Mesenchymal stem cell (in vitro differentiated cells and primary cell): ENCODE data around the gene ZG16B.
A peak's percentile ranks its signal among the peaks of the same experiment; 100 is the strongest.

Experiments used
- DNase-seq: peaks from one replicate; pipeline ENCODE4 v3.0.0-alpha.2; 2013
- H2AFZ ChIP-seq: one replicate; pipeline ENCODE4 v1.6.1; 2013; ENCODE audit warnings: low read depth, mild to moderate bottlenecking, control low read depth, inconsistent platforms, low read length, moderate library complexity
- H2AK5ac ChIP-seq: 2 replicates; pipeline ENCODE4 v1.6.1; 2013; ENCODE audit warnings: low read length, moderate library complexity, mild to moderate bottlenecking, inconsistent platforms; ENCODE audit not compliant: severe bottlenecking
- H2BK120ac ChIP-seq: one replicate; pipeline ENCODE4 v1.6.1; 2013; ENCODE audit warnings: low read depth, mild to moderate bottlenecking, inconsistent platforms, low read length, moderate library complexity
- H2BK12ac ChIP-seq, 2 experiments: one replicate each; pipeline ENCODE4 v1.6.1; 2013; ENCODE audit warnings: inconsistent platforms in 2 of 2, low read length in 2 of 2, mild to moderate bottlenecking in 2 of 2, moderate library complexity in 2 of 2, control low read depth in 1 of 2
- H2BK15ac ChIP-seq: one replicate; pipeline ENCODE4 v1.6.1; 2013; ENCODE audit warnings: mild to moderate bottlenecking, low read depth, inconsistent platforms; ENCODE audit not compliant: poor library complexity, severe bottlenecking
- H2BK5ac ChIP-seq: 2 replicates; pipeline ENCODE4 v1.6.1; 2013; ENCODE audit warnings: low read depth, mild to moderate bottlenecking, low read length, control low read depth, inconsistent platforms; ENCODE audit not compliant: poor library complexity, severe bottlenecking
- H3K14ac ChIP-seq, 2 experiments: one replicate each; pipeline ENCODE4 v1.6.1; 2013; ENCODE audit warnings: inconsistent platforms in 2 of 2, low read length in 2 of 2, control low read depth in 1 of 2, mild to moderate bottlenecking in 1 of 2, moderate library complexity in 1 of 2
- H3K18ac ChIP-seq, 2 experiments: one replicate each; pipeline ENCODE4 v1.6.1; 2013; ENCODE audit warnings: inconsistent platforms in 2 of 2, low read length in 2 of 2, control low read depth in 1 of 2, low read depth in 1 of 2, mild to moderate bottlenecking in 1 of 2
- H3K23ac ChIP-seq, 2 experiments: one replicate each; pipeline ENCODE4 v1.6.1; 2013; ENCODE audit warnings: inconsistent platforms in 2 of 2, low read length in 2 of 2, mild to moderate bottlenecking in 2 of 2, moderate library complexity in 2 of 2, control low read depth in 1 of 2
- H3K27ac ChIP-seq: 2 replicates; pipeline ENCODE4 v1.5.1; 2013; ENCODE audit warnings: mild to moderate bottlenecking, moderate library complexity, low read length, control low read depth, inconsistent platforms; ENCODE audit not compliant: poor library complexity, severe bottlenecking
- H3K27me3 ChIP-seq, 2 experiments: 2 replicates each; pipeline versions ENCODE4 v1.6.1 to v1.7.0; 2013; ENCODE audit warnings: low read length in 2 of 2, mild to moderate bottlenecking in 2 of 2, moderate library complexity in 2 of 2, control low read depth in 1 of 2, inconsistent platforms in 1 of 2; ENCODE audit not compliant: control insufficient read depth in 1 of 2, insufficient read depth in 1 of 2
- H3K36me3 ChIP-seq, 2 experiments: 2 replicates each; pipeline versions ENCODE4 v1.6.1 to v1.7.0; 2013; ENCODE audit warnings: low read length in 2 of 2, control low read depth in 1 of 2, inconsistent platforms in 1 of 2, low read depth in 1 of 2, mild to moderate bottlenecking in 1 of 2; ENCODE audit not compliant: insufficient read depth in 2 of 2, control insufficient read depth in 1 of 2
- H3K4ac ChIP-seq, 2 experiments: one replicate each; pipeline ENCODE4 v1.6.1; 2013; ENCODE audit warnings: inconsistent platforms in 2 of 2, low read length in 2 of 2, mild to moderate bottlenecking in 2 of 2, moderate library complexity in 2 of 2, control low read depth in 1 of 2, low read depth in 1 of 2
- H3K4me1 ChIP-seq: 2 replicates; pipeline ENCODE4 v1.6.1; 2013; ENCODE audit warnings: low read depth, low read length, control low read depth; ENCODE audit not compliant: control insufficient read depth, insufficient read depth
- H3K4me2 ChIP-seq: 2 replicates; pipeline ENCODE4 v1.6.1; 2013; ENCODE audit warnings: low read length, mild to moderate bottlenecking, inconsistent platforms; ENCODE audit not compliant: poor library complexity, severe bottlenecking
- H3K4me3 ChIP-seq, 2 experiments: 2 replicates each; pipeline versions ENCODE4 v1.5.1 to v1.7.0; 2013; ENCODE audit warnings: low read length in 2 of 2, mild to moderate bottlenecking in 2 of 2, control low read depth in 1 of 2, low read depth in 1 of 2; ENCODE audit not compliant: insufficient read depth in 1 of 2
- H3K79me1 ChIP-seq: replicated peaks from 2 replicates; pipeline ENCODE4 v1.6.1; 2013; ENCODE audit warnings: mild to moderate bottlenecking, control low read depth, low read length, inconsistent platforms; ENCODE audit not compliant: poor library complexity, severe bottlenecking
- H3K9ac ChIP-seq: 2 replicates; pipeline ENCODE4 v1.7.0; 2013; ENCODE audit warnings: mild to moderate bottlenecking, low read length, moderate library complexity
- H3K9me3 ChIP-seq: 2 replicates; pipeline ENCODE4 v1.7.0; 2013; ENCODE audit warnings: mild to moderate bottlenecking, low read length; ENCODE audit not compliant: control insufficient read depth
- H4K8ac ChIP-seq: one replicate; pipeline ENCODE4 v1.6.1; 2013; ENCODE audit warnings: inconsistent platforms, mild to moderate bottlenecking, low read length, moderate library complexity
- H4K91ac ChIP-seq: one replicate; pipeline ENCODE4 v1.6.1; 2013; ENCODE audit warnings: mild to moderate bottlenecking, low read length, inconsistent platforms
- WGBS: methylation state at CpG from one replicate; pipeline ENCODE4 v1.1.7; 2013; ENCODE audit warnings: mixed read lengths; 5-methylcytosine and 5-hydroxymethylcytosine counted together

The ZG16B gene

DNA sequence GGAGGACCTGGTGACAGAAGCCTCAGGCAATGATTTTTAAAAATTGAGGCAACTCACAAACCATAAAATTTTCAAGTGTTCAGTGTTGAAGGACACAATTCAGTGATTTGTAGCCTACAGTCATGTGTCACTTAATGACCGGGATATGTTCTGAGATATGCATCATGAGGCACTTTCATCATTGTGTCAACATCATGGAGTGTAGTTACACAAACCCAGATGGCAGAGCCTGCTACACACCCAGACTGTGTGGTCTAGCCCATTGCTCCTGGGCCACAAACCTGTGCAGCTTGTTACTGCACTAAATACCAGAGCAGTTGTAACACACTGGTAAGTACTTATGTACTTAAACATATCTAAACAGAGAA, 30.3 kb upstream of the ZG16B start:
- no peak overlapping the region for H2AFZ ChIP-seq
- no peak overlapping the region for H3K4me3 ChIP-seq
- H3K18ac ChIP-seq = no peak overlapping the region
- no peak overlapping the region for H4K91ac ChIP-seq
- no peak overlapping the region for H2BK120ac ChIP-seq
- peaks cover 12 to 27% of the 10 kb centered on the region in 2 experiments for H3K27me3 ChIP-seq
- no peak overlapping the region for H2BK15ac ChIP-seq
- no peak overlapping the region for H3K4me2 ChIP-seq
- H4K8ac ChIP-seq = no peak overlapping the region
- H3K23ac ChIP-seq = no peak overlapping the region
- H3K9ac ChIP-seq = no peak overlapping the region
- no peak overlapping the region for H2BK5ac ChIP-seq
- no peak overlapping the region for H3K4ac ChIP-seq
- no peak overlapping the region for H2BK12ac ChIP-seq
- peak; percentile 35 for DNase-seq
- WGBS = 60% methylated on average over 1 of the region's 1 CpG
- H3K4me1 ChIP-seq = no peaks in the 10 kb centered on the region
- H2AK5ac ChIP-seq = no peak overlapping the region
- H3K9me3 ChIP-seq = peaks cover 22% of the 10 kb centered on the region
- no peaks in the 10 kb centered on the region for H3K36me3 ChIP-seq
- H3K14ac ChIP-seq = no peak overlapping the region
- no peaks in the 10 kb centered on the region for H3K79me1 ChIP-seq
- H3K27ac ChIP-seq = no peak overlapping the region

GRCh38 chr16:2803545-2804195, 26.4 kb upstream of the ZG16B start:
- 33% methylated on average over 1 of the region's 3 CpGs for WGBS

DNA sequence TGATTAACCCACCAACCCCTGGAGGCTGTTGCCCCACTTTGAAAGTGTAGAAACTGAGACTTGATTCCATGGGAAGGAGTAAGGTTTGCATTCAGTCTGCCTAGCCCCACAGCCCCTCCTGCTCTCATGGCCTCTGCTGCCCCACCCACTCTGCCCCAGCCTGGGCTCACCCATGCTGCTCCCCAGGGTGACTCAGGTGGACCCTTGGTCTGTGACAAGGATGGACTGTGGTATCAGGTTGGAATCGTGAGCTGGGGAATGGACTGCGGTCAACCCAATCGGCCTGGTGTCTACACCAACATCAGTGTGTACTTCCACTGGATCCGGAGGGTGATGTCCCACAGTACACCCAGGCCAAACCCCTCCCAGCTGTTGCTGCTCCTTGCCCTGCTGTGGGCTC, 25.4 kb upstream of the ZG16B start:
- no peak for DNase-seq
- H4K91ac ChIP-seq = no peak overlapping the region
- H3K23ac ChIP-seq = no peak overlapping the region
- no peak overlapping the region for H2BK15ac ChIP-seq
- no peak overlapping the region for H3K27ac ChIP-seq
- H2AFZ ChIP-seq = no peak overlapping the region
- no peak overlapping the region for H3K14ac ChIP-seq
- H3K4me1 ChIP-seq = no peaks in the 10 kb centered on the region
- H3K4me3 ChIP-seq = no peak overlapping the region
- H2BK5ac ChIP-seq = no peak overlapping the region
- no peak overlapping the region for H3K18ac ChIP-seq
- H3K4ac ChIP-seq = no peak overlapping the region
- 97% methylated on average over 4 of the region's 4 CpGs for WGBS
- H3K9ac ChIP-seq = no peak overlapping the region
- peaks cover 42% of the 10 kb centered on the region for H3K9me3 ChIP-seq
- H4K8ac ChIP-seq = no peak overlapping the region
- no peak overlapping the region for H2BK12ac ChIP-seq
- no peak overlapping the region for H3K4me2 ChIP-seq
- H2AK5ac ChIP-seq = no peak overlapping the region
- H3K79me1 ChIP-seq = no peaks in the 10 kb centered on the region
- no peak overlapping the region for H2BK120ac ChIP-seq
- H3K27me3 ChIP-seq = peaks cover 13 to 50% of the 10 kb centered on the region in 2 experiments
- no peaks in the 10 kb centered on the region for H3K36me3 ChIP-seq

More at GRCh38 chr16:2803545-2804195, 26.4 kb upstream of the ZG16B start:
- H3K9me3 ChIP-seq = peaks cover 38% of the 10 kb centered on the region
- peaks cover 13 to 52% of the 10 kb centered on the region in 2 experiments for H3K27me3 ChIP-seq
- H3K4me2 ChIP-seq = no peak overlapping the region
- H3K9ac ChIP-seq = no peak overlapping the region
- H3K27ac ChIP-seq = no peak overlapping the region
- H2BK15ac ChIP-seq = no peak overlapping the region
- no peaks in the 10 kb centered on the region for H3K79me1 ChIP-seq
- no peak overlapping the region for H3K4ac ChIP-seq
- no peak overlapping the region for H4K91ac ChIP-seq
- no peaks in the 10 kb centered on the region for H3K36me3 ChIP-seq
- H3K23ac ChIP-seq = no peak overlapping the region
- H3K18ac ChIP-seq = no peak overlapping the region
- no peak overlapping the region for H3K14ac ChIP-seq
- DNase-seq = no peak
- H2BK12ac ChIP-seq = no peak overlapping the region
- no peaks in the 10 kb centered on the region for H3K4me1 ChIP-seq
- H4K8ac ChIP-seq = no peak overlapping the region
- no peak overlapping the region for H2BK120ac ChIP-seq
- H2AFZ ChIP-seq = no peak overlapping the region
- no peak overlapping the region for H3K4me3 ChIP-seq
- no peak overlapping the region for H2BK5ac ChIP-seq
- H2AK5ac ChIP-seq = no peak overlapping the region

DNA sequence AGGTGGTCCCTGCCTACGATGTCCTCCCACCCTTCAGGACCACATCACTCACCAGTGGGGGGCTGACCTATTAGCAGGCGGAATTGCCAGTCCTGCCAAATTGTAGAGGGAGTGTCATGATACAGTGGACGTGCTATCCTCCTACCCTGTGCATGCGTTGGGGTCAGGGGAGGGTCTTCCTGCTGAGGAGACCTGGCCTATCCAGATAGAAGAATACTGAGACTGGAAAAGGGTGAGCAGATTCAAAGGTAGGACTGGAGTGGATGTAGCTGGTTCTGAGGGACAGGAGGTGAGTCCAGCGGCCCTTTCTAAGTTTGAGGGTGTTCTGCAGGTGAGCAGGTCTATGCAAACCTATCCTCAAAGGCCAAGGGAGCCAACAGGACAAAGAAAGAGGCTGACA, 23.8 kb upstream of the ZG16B start:
- WGBS = 81% methylated on average over 5 of the region's 5 CpGs
- H4K8ac ChIP-seq = no peak overlapping the region
- no peak overlapping the region for H2BK12ac ChIP-seq
- no peak overlapping the region for H2BK15ac ChIP-seq
- H3K27me3 ChIP-seq = peaks cover 24 to 61% of the 10 kb centered on the region in 2 experiments
- H3K4me2 ChIP-seq = no peak overlapping the region
- no peak overlapping the region for H2AK5ac ChIP-seq
- no peak overlapping the region for H2AFZ ChIP-seq
- H3K9ac ChIP-seq = no peak overlapping the region
- no peak overlapping the region for H3K23ac ChIP-seq
- H3K4ac ChIP-seq = no peak overlapping the region
- H3K18ac ChIP-seq = no peak overlapping the region
- no peak overlapping the region for H4K91ac ChIP-seq
- H3K14ac ChIP-seq = no peak overlapping the region
- no peak overlapping the region for H2BK5ac ChIP-seq
- H3K4me1 ChIP-seq = no peaks in the 10 kb centered on the region
- H3K79me1 ChIP-seq = no peaks in the 10 kb centered on the region
- H3K9me3 ChIP-seq = peaks cover 42% of the 10 kb centered on the region
- no peak overlapping the region for H3K4me3 ChIP-seq
- no peaks in the 10 kb centered on the region for H3K36me3 ChIP-seq
- no peak overlapping the region for H3K27ac ChIP-seq
- no peak for DNase-seq
- H2BK120ac ChIP-seq = no peak overlapping the region
